K562 (cell line): ENCODE measurements around the gene MBNL1. TPM values are rescaled to one million over a fixed set of nuclear protein-coding genes. Genes with fewer than 3 reads are reported as not detected.

Experiments used
- BACH1 ChIP-seq: fragments of 200-800 bp; sonication (Bioruptor generic); IDR thresholded peaks from 2 replicates; pipeline ENCODE4 v1.6.1; 2016; ENCODE audit warnings: missing genetic modification characterization, missing compliant biosample characterization
- CBFA2T2 ChIP-seq: fragments of 450-650 bp; conservative IDR thresholded peaks from 2 replicates; pipeline ENCODE4 v1.6.1; 2017; ENCODE audit warnings: mild to moderate bottlenecking
- CREBBP ChIP-seq: IDR thresholded peaks from one replicate; pipeline ENCODE4 v1.6.1; 2012; ENCODE audit warnings: low read depth, mild to moderate bottlenecking, control low read depth, inconsistent platforms, low read length
- GTF2E2 ChIP-seq: fragments of 200-800 bp; sonication (Bioruptor generic); IDR thresholded peaks from 2 replicates; pipeline ENCODE4 v1.6.1; 2016; ENCODE audit warnings: missing genetic modification characterization, missing compliant biosample characterization
- HDAC6 ChIP-seq: IDR thresholded peaks from 2 replicates; pipeline ENCODE4 v1.6.1; 2012; ENCODE audit warnings: low read depth, mild to moderate bottlenecking, control low read depth, inconsistent platforms, low read length, moderate library complexity
- HDGF ChIP-seq: fragments of 450-650 bp; IDR thresholded peaks from 2 replicates; pipeline ENCODE4 v1.6.1; 2016
- TCF3 ChIP-seq: sonication (generic); formaldehyde crosslinking; IDR thresholded peaks from 2 replicates; pipeline ENCODE4 v1.4.0; 2020; ENCODE audit warnings: mild to moderate bottlenecking, missing genetic modification reagents
- TEAD2 ChIP-seq: fragments of 450-650 bp; IDR thresholded peaks from 2 replicates; pipeline ENCODE4 v1.6.1; 2016; ENCODE audit warnings: missing genetic modification characterization, control low read depth, missing compliant biosample characterization
- ZNF561 ChIP-seq: fragments of 450-650 bp; formaldehyde crosslinking; conservative IDR thresholded peaks from 2 replicates; pipeline ENCODE4 v1.4.0; 2020; ENCODE audit warnings: mild to moderate bottlenecking, moderate library complexity
- ZNF707 ChIP-seq: fragments of 250-450 bp; sonication (Bioruptor Pico); conservative IDR thresholded peaks from 2 replicates; pipeline ENCODE4 v1.8.0; 2022; ENCODE audit warnings: inconsistent platforms, mild to moderate bottlenecking, moderate library complexity
- polyA plus RNA-seq, 8 experiments: library from polyadenylated mRNA; depleted of rRNA in 4 of 8; stranded (reverse) in 5 of 8; unstranded in 3 of 8; fragments of >200 nt; fragmentation: Nextera tagmentation in 2 of 8; fragmentation: Illumina TruSeq in 1 of 8; extraction: Ambion mirVana in 2 of 8; extraction: Trizol in 1 of 8; gene quantifications; 2 replicates each; pipeline versions ENCODE4 v1.2.1 to v1.2.3, GENCODE V29; 2011 to 2014; ENCODE audit warnings: inconsistent platforms in 1 of 8, missing spikeins in 1 of 8
- total RNA-seq, 7 experiments: library from RNA; depleted of rRNA in 6 of 7; stranded (reverse); fragments of >200 nt in 6 of 7; fragmentation: Illumina TruSeq in 2 of 7; extraction: Trizol in 2 of 7; gene quantifications; 2 replicates each; pipeline versions ENCODE4 v1.2.1 to v1.2.3, GENCODE V29; 2011 to 2021; ENCODE audit warnings: low replicate concordance in 1 of 7
- TF ChIP-seq, protein P1 (sequence below), 2 experiments: fragments of 450-650 bp; IDR thresholded peaks; 2 replicates each; pipeline ENCODE4 v1.6.1; 2018; ENCODE audit warnings: mild to moderate bottlenecking in 2 of 2, low read depth in 1 of 2; ENCODE audit not compliant: partially characterized antibody in 2 of 2
- TF ChIP-seq, protein P2 (sequence below): IDR thresholded peaks from 2 replicates; pipeline ENCODE4 v1.6.1; 2016; ENCODE audit warnings: missing genetic modification characterization, missing compliant biosample characterization
- TF ChIP-seq, protein P3 (sequence below), 3 experiments: fragments of 200-800 bp in 1 of 3; sonication (Bioruptor generic) in 1 of 3; sonication (generic) in 1 of 3; formaldehyde crosslinking in 1 of 3; IDR thresholded peaks; 2 replicates each; pipeline versions ENCODE4 v1.6.1 to v1.8.0; 2016 to 2022; ENCODE audit warnings: mild to moderate bottlenecking in 2 of 3, missing compliant biosample characterization in 2 of 3, missing genetic modification characterization in 2 of 3, missing genetic modification reagents in 1 of 3
- TF ChIP-seq, protein P4 (sequence below): sonication (generic); formaldehyde crosslinking; IDR thresholded peaks from 2 replicates; pipeline ENCODE4 v1.8.1; 2023; ENCODE audit warnings: missing genetic modification reagents, mild to moderate bottlenecking, borderline replicate concordance

The MBNL1 gene
- total and polyA plus RNA-seq, 9 of the 15 experiments (the other 6 are each of a cell fraction or from before 2014, with no cell fraction given) = 70.3 to 243 (median 220) TPM

DNA sequence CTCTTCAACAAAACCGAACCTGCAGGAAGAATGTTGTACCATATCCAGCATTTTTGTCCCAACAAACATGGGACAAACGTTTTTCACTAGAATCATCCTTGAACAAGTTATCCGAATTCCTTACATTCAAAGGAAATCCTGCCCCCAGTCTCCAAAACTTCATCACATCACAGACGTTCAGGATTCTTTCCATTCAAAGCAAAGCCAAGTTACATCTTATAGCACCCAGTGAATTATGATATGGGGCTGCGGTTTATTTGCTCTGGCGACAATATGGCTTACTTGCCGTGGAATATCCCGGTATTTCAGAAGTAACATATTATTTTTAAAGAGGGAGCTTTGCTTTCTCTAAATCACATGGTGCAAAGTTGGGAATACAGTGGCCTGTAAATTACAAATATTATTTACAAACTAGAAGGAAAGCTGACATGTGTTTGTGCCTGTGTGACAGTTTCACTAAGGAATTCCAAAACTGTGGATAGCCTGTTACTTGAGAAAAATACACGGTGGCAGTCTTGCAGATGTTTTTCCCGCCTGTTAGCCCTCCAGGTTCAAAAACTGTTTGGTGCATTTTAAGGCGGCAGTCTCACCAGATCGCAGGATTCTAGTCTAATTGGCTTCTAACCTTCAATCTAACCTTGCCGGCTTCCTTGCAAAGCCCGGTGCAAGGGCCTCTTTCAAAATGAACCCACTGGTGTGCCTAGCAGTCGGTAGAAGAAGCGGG lies 736 bp upstream of the MBNL1 start (continued):
- TF ChIP-seq TCF3 (CRISPR knock-in tag) (no peak), ZNF707 (CRISPR knock-in tag) (no peak), CBFA2T2 (no peak), GTF2E2 (tag) (0 out of 2 replicates have a peak, but pooled peaks have one; percentile 19), ZNF561 (CRISPR knock-in tag) (no peak), BACH1 (no peak; the same call in 1 of the 2 replicates), CREBBP (no peak), TEAD2 (tag) (no peak), HDGF (no peak), HDAC6 (no peak)
- TF ChIP-seq, protein P1, sequence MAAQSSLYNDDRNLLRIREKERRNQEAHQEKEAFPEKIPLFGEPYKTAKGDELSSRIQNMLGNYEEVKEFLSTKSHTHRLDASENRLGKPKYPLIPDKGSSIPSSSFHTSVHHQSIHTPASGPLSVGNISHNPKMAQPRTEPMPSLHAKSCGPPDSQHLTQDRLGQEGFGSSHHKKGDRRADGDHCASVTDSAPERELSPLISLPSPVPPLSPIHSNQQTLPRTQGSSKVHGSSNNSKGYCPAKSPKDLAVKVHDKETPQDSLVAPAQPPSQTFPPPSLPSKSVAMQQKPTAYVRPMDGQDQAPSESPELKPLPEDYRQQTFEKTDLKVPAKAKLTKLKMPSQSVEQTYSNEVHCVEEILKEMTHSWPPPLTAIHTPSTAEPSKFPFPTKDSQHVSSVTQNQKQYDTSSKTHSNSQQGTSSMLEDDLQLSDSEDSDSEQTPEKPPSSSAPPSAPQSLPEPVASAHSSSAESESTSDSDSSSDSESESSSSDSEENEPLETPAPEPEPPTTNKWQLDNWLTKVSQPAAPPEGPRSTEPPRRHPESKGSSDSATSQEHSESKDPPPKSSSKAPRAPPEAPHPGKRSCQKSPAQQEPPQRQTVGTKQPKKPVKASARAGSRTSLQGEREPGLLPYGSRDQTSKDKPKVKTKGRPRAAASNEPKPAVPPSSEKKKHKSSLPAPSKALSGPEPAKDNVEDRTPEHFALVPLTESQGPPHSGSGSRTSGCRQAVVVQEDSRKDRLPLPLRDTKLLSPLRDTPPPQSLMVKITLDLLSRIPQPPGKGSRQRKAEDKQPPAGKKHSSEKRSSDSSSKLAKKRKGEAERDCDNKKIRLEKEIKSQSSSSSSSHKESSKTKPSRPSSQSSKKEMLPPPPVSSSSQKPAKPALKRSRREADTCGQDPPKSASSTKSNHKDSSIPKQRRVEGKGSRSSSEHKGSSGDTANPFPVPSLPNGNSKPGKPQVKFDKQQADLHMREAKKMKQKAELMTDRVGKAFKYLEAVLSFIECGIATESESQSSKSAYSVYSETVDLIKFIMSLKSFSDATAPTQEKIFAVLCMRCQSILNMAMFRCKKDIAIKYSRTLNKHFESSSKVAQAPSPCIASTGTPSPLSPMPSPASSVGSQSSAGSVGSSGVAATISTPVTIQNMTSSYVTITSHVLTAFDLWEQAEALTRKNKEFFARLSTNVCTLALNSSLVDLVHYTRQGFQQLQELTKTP (IDR thresholded peaks at IDR 0.05; ENCODE audit: low read depth in 1 of 2, partially characterized antibody in 2 of 2) = peak in 1 of 2 experiments; percentile 79
- TF ChIP-seq, protein P2, sequence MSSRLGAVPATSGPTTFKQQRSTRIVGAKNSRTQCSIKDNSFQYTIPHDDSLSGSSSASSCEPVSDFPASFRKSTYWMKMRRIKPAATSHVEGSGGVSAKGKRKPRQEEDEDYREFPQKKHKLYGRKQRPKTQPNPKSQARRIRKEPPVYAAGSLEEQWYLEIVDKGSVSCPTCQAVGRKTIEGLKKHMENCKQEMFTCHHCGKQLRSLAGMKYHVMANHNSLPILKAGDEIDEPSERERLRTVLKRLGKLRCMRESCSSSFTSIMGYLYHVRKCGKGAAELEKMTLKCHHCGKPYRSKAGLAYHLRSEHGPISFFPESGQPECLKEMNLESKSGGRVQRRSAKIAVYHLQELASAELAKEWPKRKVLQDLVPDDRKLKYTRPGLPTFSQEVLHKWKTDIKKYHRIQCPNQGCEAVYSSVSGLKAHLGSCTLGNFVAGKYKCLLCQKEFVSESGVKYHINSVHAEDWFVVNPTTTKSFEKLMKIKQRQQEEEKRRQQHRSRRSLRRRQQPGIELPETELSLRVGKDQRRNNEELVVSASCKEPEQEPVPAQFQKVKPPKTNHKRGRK = no peak
- TF ChIP-seq, protein P3, sequence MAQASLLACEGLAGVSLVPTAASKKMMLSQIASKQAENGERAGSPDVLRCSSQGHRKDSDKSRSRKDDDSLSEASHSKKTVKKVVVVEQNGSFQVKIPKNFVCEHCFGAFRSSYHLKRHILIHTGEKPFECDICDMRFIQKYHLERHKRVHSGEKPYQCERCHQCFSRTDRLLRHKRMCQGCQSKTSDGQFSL (CRISPR knock-in tag; IDR thresholded peaks at IDR 0.05) = no peak
- TF ChIP-seq, protein P3 (tag; IDR thresholded peaks at IDR 0.05) = no peak
- TF ChIP-seq, protein P4, sequence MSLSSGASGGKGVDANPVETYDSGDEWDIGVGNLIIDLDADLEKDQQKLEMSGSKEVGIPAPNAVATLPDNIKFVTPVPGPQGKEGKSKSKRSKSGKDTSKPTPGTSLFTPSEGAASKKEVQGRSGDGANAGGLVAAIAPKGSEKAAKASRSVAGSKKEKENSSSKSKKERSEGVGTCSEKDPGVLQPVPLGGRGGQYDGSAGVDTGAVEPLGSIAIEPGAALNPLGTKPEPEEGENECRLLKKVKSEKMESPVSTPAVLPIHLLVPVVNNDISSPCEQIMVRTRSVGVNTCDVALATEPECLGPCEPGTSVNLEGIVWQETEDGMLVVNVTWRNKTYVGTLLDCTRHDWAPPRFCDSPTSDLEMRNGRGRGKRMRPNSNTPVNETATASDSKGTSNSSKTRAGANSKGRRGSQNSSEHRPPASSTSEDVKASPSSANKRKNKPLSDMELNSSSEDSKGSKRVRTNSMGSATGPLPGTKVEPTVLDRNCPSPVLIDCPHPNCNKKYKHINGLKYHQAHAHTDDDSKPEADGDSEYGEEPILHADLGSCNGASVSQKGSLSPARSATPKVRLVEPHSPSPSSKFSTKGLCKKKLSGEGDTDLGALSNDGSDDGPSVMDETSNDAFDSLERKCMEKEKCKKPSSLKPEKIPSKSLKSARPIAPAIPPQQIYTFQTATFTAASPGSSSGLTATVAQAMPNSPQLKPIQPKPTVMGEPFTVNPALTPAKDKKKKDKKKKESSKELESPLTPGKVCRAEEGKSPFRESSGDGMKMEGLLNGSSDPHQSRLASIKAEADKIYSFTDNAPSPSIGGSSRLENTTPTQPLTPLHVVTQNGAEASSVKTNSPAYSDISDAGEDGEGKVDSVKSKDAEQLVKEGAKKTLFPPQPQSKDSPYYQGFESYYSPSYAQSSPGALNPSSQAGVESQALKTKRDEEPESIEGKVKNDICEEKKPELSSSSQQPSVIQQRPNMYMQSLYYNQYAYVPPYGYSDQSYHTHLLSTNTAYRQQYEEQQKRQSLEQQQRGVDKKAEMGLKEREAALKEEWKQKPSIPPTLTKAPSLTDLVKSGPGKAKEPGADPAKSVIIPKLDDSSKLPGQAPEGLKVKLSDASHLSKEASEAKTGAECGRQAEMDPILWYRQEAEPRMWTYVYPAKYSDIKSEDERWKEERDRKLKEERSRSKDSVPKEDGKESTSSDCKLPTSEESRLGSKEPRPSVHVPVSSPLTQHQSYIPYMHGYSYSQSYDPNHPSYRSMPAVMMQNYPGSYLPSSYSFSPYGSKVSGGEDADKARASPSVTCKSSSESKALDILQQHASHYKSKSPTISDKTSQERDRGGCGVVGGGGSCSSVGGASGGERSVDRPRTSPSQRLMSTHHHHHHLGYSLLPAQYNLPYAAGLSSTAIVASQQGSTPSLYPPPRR (CRISPR knock-in tag) = no peak
